Mesenchymal stem cell (in vitro differentiated cells and primary cell): ENCODE measurements around the gene SLC35F6.
"Not testable (repeated sequence)": the region's sequence is repeated elsewhere in the genome, so short reads cannot be mapped to it uniquely, and the experiment has no call there.

Source experiments
- DNase-seq: peaks from one replicate; pipeline ENCODE4 v3.0.0-alpha.2; 2013
- H2AFZ ChIP-seq: one replicate; pipeline ENCODE4 v1.6.1; 2013; ENCODE audit warnings: low read depth, mild to moderate bottlenecking, control low read depth, inconsistent platforms, low read length, moderate library complexity
- H2AK5ac ChIP-seq: 2 replicates; pipeline ENCODE4 v1.6.1; 2013; ENCODE audit warnings: low read length, moderate library complexity, mild to moderate bottlenecking, inconsistent platforms; ENCODE audit not compliant: severe bottlenecking
- H2BK120ac ChIP-seq: one replicate; pipeline ENCODE4 v1.6.1; 2013; ENCODE audit warnings: low read depth, mild to moderate bottlenecking, inconsistent platforms, low read length, moderate library complexity
- H2BK12ac ChIP-seq, 2 experiments: one replicate each; pipeline ENCODE4 v1.6.1; 2013; ENCODE audit warnings: inconsistent platforms in 2 of 2, low read length in 2 of 2, mild to moderate bottlenecking in 2 of 2, moderate library complexity in 2 of 2, control low read depth in 1 of 2
- H2BK15ac ChIP-seq: one replicate; pipeline ENCODE4 v1.6.1; 2013; ENCODE audit warnings: mild to moderate bottlenecking, low read depth, inconsistent platforms; ENCODE audit not compliant: poor library complexity, severe bottlenecking
- H2BK5ac ChIP-seq: 2 replicates; pipeline ENCODE4 v1.6.1; 2013; ENCODE audit warnings: low read depth, mild to moderate bottlenecking, low read length, control low read depth, inconsistent platforms; ENCODE audit not compliant: poor library complexity, severe bottlenecking
- H3K14ac ChIP-seq, 2 experiments: one replicate each; pipeline ENCODE4 v1.6.1; 2013; ENCODE audit warnings: inconsistent platforms in 2 of 2, low read length in 2 of 2, control low read depth in 1 of 2, mild to moderate bottlenecking in 1 of 2, moderate library complexity in 1 of 2
- H3K18ac ChIP-seq, 2 experiments: one replicate each; pipeline ENCODE4 v1.6.1; 2013; ENCODE audit warnings: inconsistent platforms in 2 of 2, low read length in 2 of 2, control low read depth in 1 of 2, low read depth in 1 of 2, mild to moderate bottlenecking in 1 of 2
- H3K23ac ChIP-seq, 2 experiments: one replicate each; pipeline ENCODE4 v1.6.1; 2013; ENCODE audit warnings: inconsistent platforms in 2 of 2, low read length in 2 of 2, mild to moderate bottlenecking in 2 of 2, moderate library complexity in 2 of 2, control low read depth in 1 of 2
- H3K27ac ChIP-seq: 2 replicates; pipeline ENCODE4 v1.5.1; 2013; ENCODE audit warnings: mild to moderate bottlenecking, moderate library complexity, low read length, control low read depth, inconsistent platforms; ENCODE audit not compliant: poor library complexity, severe bottlenecking
- H3K27me3 ChIP-seq, 2 experiments: 2 replicates each; pipeline versions ENCODE4 v1.6.1 to v1.7.0; 2013; ENCODE audit warnings: low read length in 2 of 2, mild to moderate bottlenecking in 2 of 2, moderate library complexity in 2 of 2, control low read depth in 1 of 2, inconsistent platforms in 1 of 2; ENCODE audit not compliant: control insufficient read depth in 1 of 2, insufficient read depth in 1 of 2
- H3K36me3 ChIP-seq, 2 experiments: 2 replicates each; pipeline versions ENCODE4 v1.6.1 to v1.7.0; 2013; ENCODE audit warnings: low read length in 2 of 2, control low read depth in 1 of 2, inconsistent platforms in 1 of 2, low read depth in 1 of 2, mild to moderate bottlenecking in 1 of 2; ENCODE audit not compliant: insufficient read depth in 2 of 2, control insufficient read depth in 1 of 2
- H3K4ac ChIP-seq, 2 experiments: one replicate each; pipeline ENCODE4 v1.6.1; 2013; ENCODE audit warnings: inconsistent platforms in 2 of 2, low read length in 2 of 2, mild to moderate bottlenecking in 2 of 2, moderate library complexity in 2 of 2, control low read depth in 1 of 2, low read depth in 1 of 2
- H3K4me1 ChIP-seq: 2 replicates; pipeline ENCODE4 v1.6.1; 2013; ENCODE audit warnings: low read depth, low read length, control low read depth; ENCODE audit not compliant: control insufficient read depth, insufficient read depth
- H3K4me2 ChIP-seq: 2 replicates; pipeline ENCODE4 v1.6.1; 2013; ENCODE audit warnings: low read length, mild to moderate bottlenecking, inconsistent platforms; ENCODE audit not compliant: poor library complexity, severe bottlenecking
- H3K4me3 ChIP-seq, 2 experiments: 2 replicates each; pipeline versions ENCODE4 v1.5.1 to v1.7.0; 2013; ENCODE audit warnings: low read length in 2 of 2, mild to moderate bottlenecking in 2 of 2, control low read depth in 1 of 2, low read depth in 1 of 2; ENCODE audit not compliant: insufficient read depth in 1 of 2
- H3K79me1 ChIP-seq: replicated peaks from 2 replicates; pipeline ENCODE4 v1.6.1; 2013; ENCODE audit warnings: mild to moderate bottlenecking, control low read depth, low read length, inconsistent platforms; ENCODE audit not compliant: poor library complexity, severe bottlenecking
- H3K9ac ChIP-seq: 2 replicates; pipeline ENCODE4 v1.7.0; 2013; ENCODE audit warnings: mild to moderate bottlenecking, low read length, moderate library complexity
- H3K9me3 ChIP-seq: 2 replicates; pipeline ENCODE4 v1.7.0; 2013; ENCODE audit warnings: mild to moderate bottlenecking, low read length; ENCODE audit not compliant: control insufficient read depth
- H4K8ac ChIP-seq: one replicate; pipeline ENCODE4 v1.6.1; 2013; ENCODE audit warnings: inconsistent platforms, mild to moderate bottlenecking, low read length, moderate library complexity
- H4K91ac ChIP-seq: one replicate; pipeline ENCODE4 v1.6.1; 2013; ENCODE audit warnings: mild to moderate bottlenecking, low read length, inconsistent platforms
- WGBS: methylation state at CpG from one replicate; pipeline ENCODE4 v1.1.7; 2013; ENCODE audit warnings: mixed read lengths; 5-methylcytosine and 5-hydroxymethylcytosine counted together

The SLC35F6 gene

GRCh38 chr2:26795135-26795534 is 31.1 kb downstream of the SLC35F6 start:
- not testable (repeated sequence) for H4K8ac ChIP-seq, H2AK5ac ChIP-seq, H3K23ac ChIP-seq, H3K4me3 ChIP-seq, H3K4me1 ChIP-seq, H3K27ac ChIP-seq, H2BK5ac ChIP-seq, H2BK120ac ChIP-seq, H2AFZ ChIP-seq, H3K9me3 ChIP-seq, H3K14ac ChIP-seq, H3K27me3 ChIP-seq, H2BK15ac ChIP-seq, H3K4ac ChIP-seq, H4K91ac ChIP-seq, H3K4me2 ChIP-seq, H3K18ac ChIP-seq, H3K9ac ChIP-seq, DNase-seq, H2BK12ac ChIP-seq
- Histone ChIP-seq H3K36me3 (peaks cover 7 to 16% of the 10 kb centered on the region in 2 experiments), H3K79me1 (peaks cover 19% of the 10 kb centered on the region)
- WGBS: 99% methylated on average over 17 of the region's 17 CpGs

GRCh38 chr2:26801328-26801727 is 37.2 kb downstream of the SLC35F6 start:
- Histone ChIP-seq H3K4me2 (no peak overlapping the region), H3K27ac (no peak overlapping the region), H3K23ac (no peak overlapping the region), H3K4me1 (peaks cover 3% of the 10 kb centered on the region), H3K4ac (no peak overlapping the region), H4K91ac (no peak overlapping the region), H2BK12ac (no peak overlapping the region), H3K79me1 (peaks cover 5% of the 10 kb centered on the region), H3K4me3 (no peak overlapping the region), H3K14ac (no peak overlapping the region), H3K27me3 (no peaks in the 10 kb centered on the region), H3K18ac (no peak overlapping the region), H3K9me3 (no peaks in the 10 kb centered on the region), H2BK120ac (no peak overlapping the region), H3K9ac (no peak overlapping the region), H3K36me3 (peaks cover 0 to 2% of the 10 kb centered on the region in 2 experiments), H2BK5ac (no peak overlapping the region), H2AK5ac (no peak overlapping the region), H2BK15ac (no peak overlapping the region), H4K8ac (no peak overlapping the region), H2AFZ (no peak overlapping the region)
- 85% methylated on average over 4 of the region's 4 CpGs for WGBS
- no peak for DNase-seq

GRCh38 chr2:26801796-26802195 is 37.7 kb downstream of the SLC35F6 start:
- Histone ChIP-seq H3K27ac (no peak overlapping the region), H2BK5ac (no peak overlapping the region), H3K27me3 (no peaks in the 10 kb centered on the region), H3K9me3 (no peaks in the 10 kb centered on the region), H4K91ac (no peak overlapping the region), H3K4me1 (peaks cover 3% of the 10 kb centered on the region), H3K9ac (no peak overlapping the region), H3K4ac (no peak overlapping the region), H3K14ac (no peak overlapping the region), H3K23ac (no peak overlapping the region), H2BK120ac (no peak overlapping the region), H3K36me3 (no peaks in the 10 kb centered on the region), H3K18ac (no peak overlapping the region), H2BK12ac (no peak overlapping the region), H3K79me1 (peaks cover 3% of the 10 kb centered on the region), H2BK15ac (no peak overlapping the region), H2AK5ac (no peak overlapping the region), H3K4me3 (no peak overlapping the region), H3K4me2 (no peak overlapping the region), H2AFZ (no peak overlapping the region), H4K8ac (no peak overlapping the region)
- DNase-seq: no peak
- WGBS: 97% methylated on average over 6 of the region's 7 CpGs

GRCh38 chr2:26805241-26805676 is 41.2 kb downstream of the SLC35F6 start:
- Histone ChIP-seq H2BK15ac (no peak overlapping the region), H2BK5ac (no peak overlapping the region), H4K91ac (no peak overlapping the region), H4K8ac (no peak overlapping the region), H3K79me1 (no peaks in the 10 kb centered on the region), H3K4me2 (no peak overlapping the region), H3K4ac (no peak overlapping the region), H2BK12ac (no peak overlapping the region), H3K9ac (no peak overlapping the region), H3K9me3 (no peaks in the 10 kb centered on the region), H2AK5ac (no peak overlapping the region), H3K23ac (no peak overlapping the region), H2BK120ac (no peak overlapping the region), H3K4me3 (no peak overlapping the region), H3K18ac (no peak overlapping the region), H3K14ac (no peak overlapping the region), H3K27me3 (peaks cover 4 to 5% of the 10 kb centered on the region in 2 experiments), H3K27ac (no peak overlapping the region), H3K36me3 (no peaks in the 10 kb centered on the region), H2AFZ (no peak overlapping the region), H3K4me1 (peaks cover 6% of the 10 kb centered on the region)
- peak; percentile 88 for DNase-seq
- 57% methylated on average over 3 of the region's 5 CpGs for WGBS
